Left lung (tissue), 10 donors: Measurements from ENCODE around the gene RBM26. TPM values are rescaled to one million over a fixed set of nuclear protein-coding genes. Genes with fewer than 3 reads are reported as not detected.

Experiments used
- ATAC-seq: fragments of 200-7000 bp; cut with Tn5 transposase; one replicate; pipeline ENCODE4 v1.9.1; 2020; ENCODE audit warnings: moderate library complexity
- DNase-seq, 4 donors: peaks; one replicate each; pipeline ENCODE4 v3.0.0-alpha.2; 2013 to 2020
- H3K27ac ChIP-seq, 2 donors: fragments of 200-600 bp; sonication (generic) in 1 of 2; one replicate each; pipeline versions ENCODE4 v1.5.0 to v1.8.0; 2020 to 2021
- H3K27me3 ChIP-seq, 2 donors: fragments of 200-600 bp; sonication (generic) in 1 of 2; one replicate each; pipeline versions ENCODE4 v1.5.0 to v1.8.0; 2020 to 2021
- H3K36me3 ChIP-seq, 2 donors: fragments of 200-600 bp; sonication (generic) in 1 of 2; one replicate each; pipeline versions ENCODE4 v1.5.0 to v1.8.0; 2020 to 2021
- H3K4me1 ChIP-seq, 2 donors: fragments of 200-600 bp; one replicate each; pipeline ENCODE4 v1.8.0; 2021
- H3K4me3 ChIP-seq, 2 donors: fragments of 200-600 bp; sonication (generic) in 1 of 2; one replicate each; pipeline versions ENCODE4 v1.5.0 to v1.8.0; 2020 to 2021; ENCODE audit warnings: mild to moderate bottlenecking in 1 of 2
- H3K9me3 ChIP-seq, 2 donors: fragments of 200-600 bp; sonication (generic) in 1 of 2; one replicate each; pipeline versions ENCODE4 v1.5.0 to v1.8.0; 2020 to 2021
- intact Hi-C, 2 donors: fragments of 100-400 bp; cut with DNase I; formaldehyde crosslinking; loops; one replicate each; pipeline versions ENCODE4 v1.11.2 to v1.14.2; 2022
- polyA plus RNA-seq, 6 donors: library from polyadenylated mRNA; unstranded; fragments of 120-200 nt; gene quantifications; one replicate each; pipeline ENCODE4 v1.2.1, GENCODE V29; 2013; ENCODE audit not compliant: insufficient read length in 6 of 6
- total RNA-seq, 2 donors: library from RNA; stranded (reverse); fragmentation: NEBNext Ultra II Directional; extraction: Animal tissue kit (Norgen Biotek cat#: 25700); gene quantifications; one replicate each; pipeline ENCODE4 v1.2.1, GENCODE V29; 2021
- TF ChIP-seq, protein P1 (sequence below), 2 donors: fragments of 200-600 bp; sonication (generic) in 1 of 2; IDR thresholded peaks; one replicate each; pipeline versions ENCODE4 v1.5.0 to v1.8.0; 2021; ENCODE audit warnings: antibody characterized with exemption in 2 of 2
- donor health status: DM: no; HTN: yes; CAD: no.
- donor health status: DM: no; HTN: no; CAD: no.

The RBM26 gene
- total and polyA plus RNA-seq, 8 donors = 29.0 to 115 (median 110) TPM

DNA sequence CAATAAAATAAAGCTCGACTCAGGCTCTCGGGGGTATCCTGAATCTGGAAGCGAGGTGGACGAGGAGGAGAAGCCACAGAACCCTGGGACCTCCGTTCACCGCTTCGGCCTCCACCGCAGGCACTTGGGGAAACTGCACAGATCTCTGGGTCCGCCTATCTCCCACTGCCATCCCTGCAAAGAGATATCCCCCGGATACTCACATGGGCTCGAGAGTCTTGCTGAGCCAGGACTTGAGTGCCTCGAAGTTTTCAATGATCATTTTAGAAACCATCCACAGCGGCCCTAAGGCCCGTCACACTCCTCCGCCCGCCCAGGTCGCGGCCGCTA lies 589 bp downstream of the RBM26 start:
- Histone ChIP-seq H3K27ac (peak overlapping the region; percentile 95 to 96), H3K27me3 (no peaks in the 10 kb centered on the region), H3K9me3 (no peaks in the 10 kb centered on the region), H3K36me3 (no peaks in the 10 kb centered on the region), H3K4me3 (peak overlapping the region; percentile 85 to 88), H3K4me1 (peaks cover 37 to 56% of the 10 kb centered on the region in 2 donors)
- DNase-seq (no peak), ATAC-seq (no peak)
- TF ChIP-seq, protein P1, sequence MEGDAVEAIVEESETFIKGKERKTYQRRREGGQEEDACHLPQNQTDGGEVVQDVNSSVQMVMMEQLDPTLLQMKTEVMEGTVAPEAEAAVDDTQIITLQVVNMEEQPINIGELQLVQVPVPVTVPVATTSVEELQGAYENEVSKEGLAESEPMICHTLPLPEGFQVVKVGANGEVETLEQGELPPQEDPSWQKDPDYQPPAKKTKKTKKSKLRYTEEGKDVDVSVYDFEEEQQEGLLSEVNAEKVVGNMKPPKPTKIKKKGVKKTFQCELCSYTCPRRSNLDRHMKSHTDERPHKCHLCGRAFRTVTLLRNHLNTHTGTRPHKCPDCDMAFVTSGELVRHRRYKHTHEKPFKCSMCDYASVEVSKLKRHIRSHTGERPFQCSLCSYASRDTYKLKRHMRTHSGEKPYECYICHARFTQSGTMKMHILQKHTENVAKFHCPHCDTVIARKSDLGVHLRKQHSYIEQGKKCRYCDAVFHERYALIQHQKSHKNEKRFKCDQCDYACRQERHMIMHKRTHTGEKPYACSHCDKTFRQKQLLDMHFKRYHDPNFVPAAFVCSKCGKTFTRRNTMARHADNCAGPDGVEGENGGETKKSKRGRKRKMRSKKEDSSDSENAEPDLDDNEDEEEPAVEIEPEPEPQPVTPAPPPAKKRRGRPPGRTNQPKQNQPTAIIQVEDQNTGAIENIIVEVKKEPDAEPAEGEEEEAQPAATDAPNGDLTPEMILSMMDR (IDR thresholded peaks at IDR 0.05) = no peak
- intact Hi-C loops = no loop called here

DNA sequence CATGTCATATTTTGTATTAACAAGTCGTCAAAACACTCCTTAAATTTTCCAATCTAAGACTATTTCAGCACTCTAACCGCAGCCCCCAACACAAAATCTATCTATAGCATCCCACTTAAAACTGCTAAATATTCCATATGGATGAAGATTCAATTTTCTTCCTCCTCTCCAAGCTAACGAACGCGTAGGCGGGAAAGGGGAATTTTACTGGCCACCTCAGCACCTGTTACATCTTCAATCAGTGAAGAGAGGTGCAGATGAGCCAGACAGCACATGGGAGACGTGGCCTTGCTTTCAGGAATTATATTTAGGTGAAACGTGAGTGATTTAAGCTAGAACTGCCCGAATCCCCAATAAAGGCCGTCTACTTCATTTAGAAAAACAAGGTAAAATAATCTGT lies 1.1 kb downstream of the RBM26 start:
- TF ChIP-seq, protein P1 (IDR thresholded peaks at IDR 0.05) = no peak
- Histone ChIP-seq H3K27me3 (no peaks in the 10 kb centered on the region), H3K36me3 (peaks cover 0 to 3% of the 10 kb centered on the region in 2 donors), H3K4me1 (peaks cover 37 to 56% of the 10 kb centered on the region in 2 donors), H3K27ac (peak overlapping the region in 1 of 2 donors; percentile 95), H3K9me3 (no peaks in the 10 kb centered on the region), H3K4me3 (peak overlapping the region; percentile 85 to 88)
- no peak for ATAC-seq
- no peak for DNase-seq
- intact Hi-C loops = no loop called here

DNA sequence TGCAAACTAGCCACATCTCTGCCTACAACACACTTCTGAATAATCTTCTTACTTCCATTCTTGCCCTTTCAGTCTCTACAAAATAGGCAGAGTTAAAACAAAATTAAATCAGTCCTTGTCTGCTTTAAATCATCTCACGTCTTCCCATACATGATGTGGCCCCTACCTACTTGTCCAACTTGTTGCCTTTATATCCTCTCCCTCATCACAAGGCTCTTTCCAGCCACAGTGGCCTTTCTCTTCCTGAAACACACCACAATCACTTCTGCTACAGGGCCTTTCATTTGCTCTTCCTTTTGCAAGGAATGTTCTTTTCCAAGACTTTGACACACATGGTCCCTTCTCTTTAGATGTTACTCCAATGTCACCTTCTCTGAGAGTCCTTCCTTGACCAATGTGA lies 1.7 kb downstream of the RBM26 start:
- peaks cover 0 to 3% of the 10 kb centered on the region in 2 donors for H3K36me3 ChIP-seq
- H3K27me3 ChIP-seq = no peaks in the 10 kb centered on the region
- H3K9me3 ChIP-seq = no peaks in the 10 kb centered on the region
- TF ChIP-seq, protein P1 (IDR thresholded peaks at IDR 0.05) = no peak
- intact Hi-C loops = no loop called here
- peak overlapping the region; percentile 85 to 88 for H3K4me3 ChIP-seq
- DNase-seq (no peak), ATAC-seq (no peak)
- H3K4me1 ChIP-seq = peaks cover 37 to 56% of the 10 kb centered on the region in 2 donors
- H3K27ac ChIP-seq = peak overlapping the region in 1 of 2 donors; percentile 1

DNA sequence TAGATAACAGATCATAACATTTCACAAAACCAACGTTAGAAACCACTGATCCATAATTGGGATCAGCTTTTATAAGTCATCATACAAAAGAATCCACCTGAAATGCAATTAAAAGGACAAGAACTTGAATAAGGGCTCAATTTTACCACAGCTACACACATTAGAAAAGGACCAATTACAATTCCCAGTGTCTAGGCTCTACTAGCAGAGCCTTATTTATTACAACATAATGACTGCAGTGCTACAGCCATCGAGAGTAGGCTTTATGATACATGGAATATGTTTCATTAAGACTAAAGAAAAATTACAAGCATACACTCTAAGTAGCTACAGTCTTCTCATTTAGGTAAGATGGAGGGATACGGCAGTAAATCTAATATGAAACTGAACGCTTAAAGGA lies 2.9 kb downstream of the RBM26 start:
- peak overlapping the region in 1 of 2 donors; percentile 31 for H3K27ac ChIP-seq
- no peaks in the 10 kb centered on the region for H3K9me3 ChIP-seq
- ATAC-seq (peak; percentile 3), DNase-seq (no peak)
- H3K4me3 ChIP-seq = peak overlapping the region in 1 of 2 donors; percentile 88
- intact Hi-C loops = no loop called here
- TF ChIP-seq, protein P1 (IDR thresholded peaks at IDR 0.05) = no peak
- H3K36me3 ChIP-seq = peaks cover 0 to 3% of the 10 kb centered on the region in 2 donors
- no peaks in the 10 kb centered on the region for H3K27me3 ChIP-seq
- peaks cover 37 to 65% of the 10 kb centered on the region in 2 donors for H3K4me1 ChIP-seq

DNA sequence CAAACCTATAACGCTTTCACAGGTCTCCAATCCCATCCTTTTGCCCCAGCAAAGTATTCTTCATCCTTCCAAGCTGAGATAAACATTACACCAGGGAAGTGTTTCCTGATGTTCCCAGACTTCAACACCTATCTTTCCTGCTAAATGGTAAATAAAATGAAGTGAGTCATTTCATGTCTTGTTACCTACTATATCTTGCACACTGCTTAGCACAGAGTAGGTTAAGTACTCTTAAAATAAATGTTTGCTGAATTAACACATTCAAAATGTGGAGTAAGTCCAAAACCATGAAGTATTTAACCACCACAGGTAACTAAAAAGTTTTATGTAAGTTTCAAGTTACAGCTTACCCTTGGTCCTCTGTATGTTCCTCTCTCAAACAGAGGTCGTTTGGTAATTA lies 3.4 kb downstream of the RBM26 start:
- Histone ChIP-seq H3K4me1 (peaks cover 37 to 65% of the 10 kb centered on the region in 2 donors), H3K27ac (peak overlapping the region in 1 of 2 donors; percentile 33), H3K4me3 (no peak overlapping the region), H3K27me3 (no peaks in the 10 kb centered on the region), H3K36me3 (peaks cover 0 to 3% of the 10 kb centered on the region in 2 donors), H3K9me3 (no peaks in the 10 kb centered on the region)
- no peak for DNase-seq
- intact Hi-C loops = no loop called here
- peak; percentile 46 for ATAC-seq
- TF ChIP-seq, protein P1 (IDR thresholded peaks at IDR 0.05) = no peak
